Measurements from ENCODE around the gene ARHGAP20. TPM values are rescaled to one million over a fixed set of nuclear protein-coding genes. Genes with fewer than 3 reads are reported as not detected.

Gene ARHGAP20
- total and polyA plus RNA-seq, 9 of the 15 experiments (the other 6 are each of a cell fraction or from before 2014, with no cell fraction given) = 0.07 TPM; not detected in 8

GRCh38 chr11:110631551-110631950 lies 80.7 kb downstream of the ARHGAP20 start (continued):
- TF ChIP-seq, protein P1, sequence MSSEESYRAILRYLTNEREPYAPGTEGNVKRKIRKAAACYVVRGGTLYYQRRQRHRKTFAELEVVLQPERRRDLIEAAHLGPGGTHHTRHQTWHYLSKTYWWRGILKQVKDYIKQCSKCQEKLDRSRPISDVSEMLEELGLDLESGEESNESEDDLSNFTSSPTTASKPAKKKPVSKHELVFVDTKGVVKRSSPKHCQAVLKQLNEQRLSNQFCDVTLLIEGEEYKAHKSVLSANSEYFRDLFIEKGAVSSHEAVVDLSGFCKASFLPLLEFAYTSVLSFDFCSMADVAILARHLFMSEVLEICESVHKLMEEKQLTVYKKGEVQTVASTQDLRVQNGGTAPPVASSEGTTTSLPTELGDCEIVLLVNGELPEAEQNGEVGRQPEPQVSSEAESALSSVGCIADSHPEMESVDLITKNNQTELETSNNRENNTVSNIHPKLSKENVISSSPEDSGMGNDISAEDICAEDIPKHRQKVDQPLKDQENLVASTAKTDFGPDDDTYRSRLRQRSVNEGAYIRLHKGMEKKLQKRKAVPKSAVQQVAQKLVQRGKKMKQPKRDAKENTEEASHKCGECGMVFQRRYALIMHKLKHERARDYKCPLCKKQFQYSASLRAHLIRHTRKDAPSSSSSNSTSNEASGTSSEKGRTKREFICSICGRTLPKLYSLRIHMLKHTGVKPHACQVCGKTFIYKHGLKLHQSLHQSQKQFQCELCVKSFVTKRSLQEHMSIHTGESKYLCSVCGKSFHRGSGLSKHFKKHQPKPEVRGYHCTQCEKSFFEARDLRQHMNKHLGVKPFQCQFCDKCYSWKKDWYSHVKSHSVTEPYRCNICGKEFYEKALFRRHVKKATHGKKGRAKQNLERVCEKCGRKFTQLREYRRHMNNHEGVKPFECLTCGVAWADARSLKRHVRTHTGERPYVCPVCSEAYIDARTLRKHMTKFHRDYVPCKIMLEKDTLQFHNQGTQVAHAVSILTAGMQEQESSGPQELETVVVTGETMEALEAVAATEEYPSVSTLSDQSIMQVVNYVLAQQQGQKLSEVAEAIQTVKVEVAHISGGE (CRISPR knock-in tag; IDR thresholded peaks at IDR 0.05) = no peak

GRCh38 chr11:110629594-110629993 lies 82.6 kb downstream of the ARHGAP20 start:
- no TSS peak for BruUV-seq (replicated peaks)
- Histone ChIP-seq H3K9me3 (replicated peaks; ENCODE audit: control insufficient read depth, insufficient read depth, low read depth, low read length) (no peaks in the 10 kb centered on the region), H3K9ac (ENCODE audit: insufficient read depth in 1 of 2, low read depth in 2 of 2, low read length in 2 of 2) (no peak overlapping the region), H3K4me1 (replicated peaks in 1 of 2; ENCODE audit: control insufficient read depth in 2 of 2, insufficient read depth in 2 of 2, low read length in 2 of 2) (no peaks in the 10 kb centered on the region), H3K27me3 (ENCODE audit: control insufficient read depth in 2 of 2, insufficient read depth in 2 of 2, low read length in 2 of 2) (no peaks in the 10 kb centered on the region), H3K79me2 (ENCODE audit: control insufficient read depth, insufficient read depth, low read length) (no peaks in the 10 kb centered on the region), H3K9me1 (ENCODE audit: control insufficient read depth, insufficient read depth, low read length) (no peaks in the 10 kb centered on the region), H3K27ac (ENCODE audit: extremely low read depth, low read depth, low read length) (no peak overlapping the region), H3K36me3 (ENCODE audit: control insufficient read depth, insufficient read depth, low read length) (no peaks in the 10 kb centered on the region), H4K20me1 (replicated peaks; ENCODE audit: control insufficient read depth, insufficient read depth, low read length) (no peaks in the 10 kb centered on the region), H2AFZ (ENCODE audit: low read depth, low read length) (no peak overlapping the region), H3K4me2 (ENCODE audit: insufficient read depth, low read length) (no peak overlapping the region), H3K4me3 (no peak overlapping the region)
- no peak for FAIRE-seq
- ATAC-seq = no peak
- intact Hi-C loops (cut with micrococcal nuclease) (no loop called here), in situ Hi-C loops (cut with MboI) (no loop called here)
- ChIA-PET POLR2A (no interaction called here), CTCF (ENCODE audit: low intra/inter-chr PET ratio) (no interaction called here)
- WGBS (ENCODE audit: insufficient coverage, low coverage, missing lambda C conversion rate) = 3% methylated on average over 4 of the region's 4 CpGs
- no peak for DNase-seq (ENCODE audit: extremely low read depth in 1 of 4, low spot score in 3 of 4)
- TF ChIP-seq ZNF175 (CRISPR knock-in tag; IDR thresholded peaks at IDR 0.05; ENCODE audit: low read depth) (no peak), WHSC1 (IDR thresholded peaks at IDR 0.05; ENCODE audit: low read length) (no peak), DIDO1 (tag; IDR thresholded peaks at IDR 0.05; ENCODE audit: low read depth) (no peak), SMARCE1 (IDR thresholded peaks at IDR 0.05) (no peak), ZBTB43 (CRISPR knock-in tag; IDR thresholded peaks at IDR 0.05) (no peak), ZNF696 (CRISPR knock-in tag; conservative IDR thresholded peaks at IDR 0.05) (no peak), SIN3B (IDR thresholded peaks at IDR 0.05; ENCODE audit: low read depth) (no peak), GABPB1 (CRISPR knock-in tag; IDR thresholded peaks at IDR 0.05) (no peak), ZKSCAN8 (CRISPR knock-in tag; IDR thresholded peaks at IDR 0.05) (no peak), ZC3H8 (IDR thresholded peaks at IDR 0.05) (no peak), CEBPG (CRISPR knock-in tag; IDR thresholded peaks at IDR 0.05) (no peak), CEBPG (tag; conservative IDR thresholded peaks at IDR 0.05 in 1 of 2, IDR thresholded peaks at IDR 0.05 in 1 of 2) (no peak), KAT2B (IDR thresholded peaks at IDR 0.05; ENCODE audit: low read depth, low read length) (no peak), SAFB2 (IDR thresholded peaks at IDR 0.05; ENCODE audit: borderline replicate concordance, low read depth, low read length, severe bottlenecking) (no peak), ZNF239 (CRISPR knock-in tag; IDR thresholded peaks at IDR 0.05) (no peak)
- TF ChIP-seq, protein P2, sequence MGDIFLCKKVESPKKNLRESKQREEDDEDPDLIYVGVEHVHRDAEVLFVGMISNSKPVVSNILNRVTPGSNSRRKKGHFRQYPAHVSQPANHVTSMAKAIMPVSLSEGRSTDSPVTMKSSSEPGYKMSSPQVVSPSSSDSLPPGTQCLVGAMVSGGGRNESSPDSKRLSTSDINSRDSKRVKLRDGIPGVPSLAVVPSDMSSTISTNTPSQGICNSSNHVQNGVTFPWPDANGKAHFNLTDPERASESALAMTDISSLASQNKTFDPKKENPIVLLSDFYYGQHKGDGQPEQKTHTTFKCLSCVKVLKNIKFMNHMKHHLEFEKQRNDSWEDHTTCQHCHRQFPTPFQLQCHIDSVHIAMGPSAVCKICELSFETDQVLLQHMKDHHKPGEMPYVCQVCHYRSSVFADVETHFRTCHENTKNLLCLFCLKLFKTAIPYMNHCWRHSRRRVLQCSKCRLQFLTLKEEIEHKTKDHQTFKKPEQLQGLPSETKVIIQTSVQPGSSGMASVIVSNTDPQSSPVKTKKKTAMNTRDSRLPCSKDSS (IDR thresholded peaks at IDR 0.05; ENCODE audit: low read depth, partially characterized antibody) = no peak
